GOT3 (cell line): Measurements from ENCODE around the gene PRKAA2.

Experiments
- DNase-seq: peaks from one replicate; lab custom pipeline; 2025; ENCODE audit warnings: mixed read lengths; lab: John Stamatoyannopoulos, UW

Gene PRKAA2

GRCh38 chr1:56654126-56654923 lies 9.2 kb downstream of the PRKAA2 start:
- no peak for DNase-seq

- no peak for DNase-seq
Observed at GRCh38 chr1:56655991-56656613, 11.0 kb downstream of the PRKAA2 start.

GRCh38 chr1:56658254-56658653 lies 13.1 kb downstream of the PRKAA2 start:
- DNase-seq = no peak

- DNase-seq = no peak
Observed at GRCh38 chr1:56660293-56660692, 15.2 kb downstream of the PRKAA2 start.

GRCh38 chr1:56663846-56664245 lies 18.7 kb downstream of the PRKAA2 start:
- no peak for DNase-seq

GRCh38 chr1:56665384-56665783 lies 20.3 kb downstream of the PRKAA2 start:
- no peak for DNase-seq

- no peak for DNase-seq
Observed at GRCh38 chr1:56666112-56666608, 21.0 kb downstream of the PRKAA2 start.

GRCh38 chr1:56670350-56670749 lies 25.2 kb downstream of the PRKAA2 start:
- DNase-seq = no peak

GRCh38 chr1:56671085-56671484 lies 26.0 kb downstream of the PRKAA2 start:
- no peak for DNase-seq

GRCh38 chr1:56671542-56671941 lies 26.4 kb downstream of the PRKAA2 start:
- DNase-seq = no peak

- no peak for DNase-seq
Observed at GRCh38 chr1:56672579-56672978, 27.5 kb downstream of the PRKAA2 start.

GRCh38 chr1:56675763-56676162 lies 30.6 kb downstream of the PRKAA2 start:
- no peak for DNase-seq

- no peak for DNase-seq
Observed at GRCh38 chr1:56676571-56677035, 31.5 kb downstream of the PRKAA2 start.

- DNase-seq = no peak
Observed at GRCh38 chr1:56683569-56683968, 38.5 kb downstream of the PRKAA2 start.

- no peak for DNase-seq
Observed at GRCh38 chr1:56686169-56686568, 41.1 kb downstream of the PRKAA2 start.

- no peak for DNase-seq
Observed at GRCh38 chr1:56688522-56689026, 43.5 kb downstream of the PRKAA2 start.

GRCh38 chr1:56696663-56697062 lies 51.5 kb downstream of the PRKAA2 start:
- no peak for DNase-seq

GRCh38 chr1:56703747-56704146 lies 58.6 kb downstream of the PRKAA2 start:
- no peak for DNase-seq

- no peak for DNase-seq
Observed at GRCh38 chr1:56707379-56707778, 62.3 kb downstream of the PRKAA2 start.

- DNase-seq = no peak
Observed at GRCh38 chr1:56709269-56709880, 64.3 kb downstream of the PRKAA2 start.

GRCh38 chr1:56709995-56710394 lies 64.9 kb downstream of the PRKAA2 start:
- no peak for DNase-seq

GRCh38 chr1:56710646-56711045 lies 65.5 kb downstream of the PRKAA2 start:
- no peak for DNase-seq

GRCh38 chr1:56712150-56712549 lies 67.0 kb downstream of the PRKAA2 start:
- no peak for DNase-seq
